ENCODE data around the gene SPATA19. TPM values are rescaled to one million over a fixed set of nuclear protein-coding genes. Genes with fewer than 3 reads are reported as not detected.

Gene SPATA19
- total RNA-seq, 1 experiment from 2014 or later: not detected

GRCh38 chr11:133827556-133827955 is 17.8 kb downstream of the SPATA19 start:
- no peak overlapping the region for H3K27ac ChIP-seq (ENCODE audit: low read depth, low read length, poor library complexity, severe bottlenecking)
- no peaks in the 10 kb centered on the region for H3K36me3 ChIP-seq (ENCODE audit: insufficient read depth, low read length, poor library complexity, severe bottlenecking)
- BruUV-seq (replicated peaks): no TSS peak
- POLR2A ChIA-PET (ENCODE audit: low non-redundant PET): no interaction called here
- H3K4me3 ChIP-seq (ENCODE audit: low read depth, low read length, poor library complexity, severe bottlenecking): no peak overlapping the region
- H3K4me1 ChIP-seq (ENCODE audit: insufficient read depth, low read length, poor library complexity, severe bottlenecking): no peaks in the 10 kb centered on the region
- intact Hi-C loops (cut with micrococcal nuclease; ENCODE audit: unreplicated experiment): no loop called here
- CTCF ChIA-PET: no interaction called here
- DNase-seq (ENCODE audit: low spot score): no peak
- TF ChIP-seq, protein P1, sequence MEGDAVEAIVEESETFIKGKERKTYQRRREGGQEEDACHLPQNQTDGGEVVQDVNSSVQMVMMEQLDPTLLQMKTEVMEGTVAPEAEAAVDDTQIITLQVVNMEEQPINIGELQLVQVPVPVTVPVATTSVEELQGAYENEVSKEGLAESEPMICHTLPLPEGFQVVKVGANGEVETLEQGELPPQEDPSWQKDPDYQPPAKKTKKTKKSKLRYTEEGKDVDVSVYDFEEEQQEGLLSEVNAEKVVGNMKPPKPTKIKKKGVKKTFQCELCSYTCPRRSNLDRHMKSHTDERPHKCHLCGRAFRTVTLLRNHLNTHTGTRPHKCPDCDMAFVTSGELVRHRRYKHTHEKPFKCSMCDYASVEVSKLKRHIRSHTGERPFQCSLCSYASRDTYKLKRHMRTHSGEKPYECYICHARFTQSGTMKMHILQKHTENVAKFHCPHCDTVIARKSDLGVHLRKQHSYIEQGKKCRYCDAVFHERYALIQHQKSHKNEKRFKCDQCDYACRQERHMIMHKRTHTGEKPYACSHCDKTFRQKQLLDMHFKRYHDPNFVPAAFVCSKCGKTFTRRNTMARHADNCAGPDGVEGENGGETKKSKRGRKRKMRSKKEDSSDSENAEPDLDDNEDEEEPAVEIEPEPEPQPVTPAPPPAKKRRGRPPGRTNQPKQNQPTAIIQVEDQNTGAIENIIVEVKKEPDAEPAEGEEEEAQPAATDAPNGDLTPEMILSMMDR (conservative IDR thresholded peaks at IDR 0.05; ENCODE audit: low read depth, low read length): no peak
- no peak for TF ChIP-seq EZH2 (IDR thresholded peaks at IDR 0.05; ENCODE audit: borderline replicate concordance, low read depth, low read length, poor library complexity, severe bottlenecking)
- no peaks in the 10 kb centered on the region for H3K9me3 ChIP-seq (ENCODE audit: low read depth, low read length, poor library complexity, severe bottlenecking)
- H3K27me3 ChIP-seq (replicated peaks; ENCODE audit: insufficient read depth, low read depth, low read length, poor library complexity): no peaks in the 10 kb centered on the region

DNA sequence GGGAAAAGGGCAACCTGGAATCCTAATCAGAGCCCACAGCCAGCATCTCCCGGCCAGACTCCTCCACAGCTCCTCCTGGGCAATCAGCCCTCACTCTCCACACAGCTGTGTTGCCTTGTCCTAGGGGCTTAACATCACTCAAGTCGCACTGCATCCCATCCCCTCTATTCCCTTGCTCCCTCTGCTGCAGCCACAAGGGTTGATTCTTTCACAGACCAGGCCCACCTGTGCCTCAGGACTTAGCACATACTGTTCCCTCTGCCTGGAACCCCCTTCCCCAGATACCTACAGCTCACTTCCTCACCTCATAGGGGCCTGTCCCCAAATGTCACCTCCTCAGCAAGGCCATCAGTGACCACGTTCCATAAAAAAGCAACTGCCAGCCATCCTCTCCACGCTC is 18.4 kb downstream of the SPATA19 start:
- Histone ChIP-seq H3K4me3 (ENCODE audit: low read depth, low read length, poor library complexity, severe bottlenecking) (no peak overlapping the region), H3K9me3 (ENCODE audit: low read depth, low read length, poor library complexity, severe bottlenecking) (no peaks in the 10 kb centered on the region), H3K27ac (ENCODE audit: low read depth, low read length, poor library complexity, severe bottlenecking) (no peak overlapping the region), H3K27me3 (replicated peaks; ENCODE audit: insufficient read depth, low read depth, low read length, poor library complexity) (no peaks in the 10 kb centered on the region), H3K4me1 (ENCODE audit: insufficient read depth, low read length, poor library complexity, severe bottlenecking) (no peaks in the 10 kb centered on the region), H3K36me3 (ENCODE audit: insufficient read depth, low read length, poor library complexity, severe bottlenecking) (no peaks in the 10 kb centered on the region)
- ChIA-PET CTCF (no interaction called here), POLR2A (ENCODE audit: low non-redundant PET) (no interaction called here)
- DNase-seq (ENCODE audit: low spot score): no peak
- intact Hi-C loops (cut with micrococcal nuclease; ENCODE audit: unreplicated experiment): no loop called here
- BruUV-seq (replicated peaks): no TSS peak
- TF ChIP-seq, protein P1 (conservative IDR thresholded peaks at IDR 0.05; ENCODE audit: low read depth, low read length): no peak
- TF ChIP-seq EZH2 (IDR thresholded peaks at IDR 0.05; ENCODE audit: borderline replicate concordance, low read depth, low read length, poor library complexity, severe bottlenecking): no peak

GRCh38 chr11:133825666-133826065 is 19.6 kb downstream of the SPATA19 start:
- intact Hi-C loops (cut with micrococcal nuclease; ENCODE audit: unreplicated experiment): no loop called here
- TF ChIP-seq, protein P1 (conservative IDR thresholded peaks at IDR 0.05; ENCODE audit: low read depth, low read length): no peak
- TF ChIP-seq EZH2 (IDR thresholded peaks at IDR 0.05; ENCODE audit: borderline replicate concordance, low read depth, low read length, poor library complexity, severe bottlenecking): no peak
- Histone ChIP-seq H3K9me3 (ENCODE audit: low read depth, low read length, poor library complexity, severe bottlenecking) (no peaks in the 10 kb centered on the region), H3K27me3 (replicated peaks; ENCODE audit: insufficient read depth, low read depth, low read length, poor library complexity) (no peaks in the 10 kb centered on the region), H3K4me3 (ENCODE audit: low read depth, low read length, poor library complexity, severe bottlenecking) (no peak overlapping the region), H3K36me3 (ENCODE audit: insufficient read depth, low read length, poor library complexity, severe bottlenecking) (no peaks in the 10 kb centered on the region), H3K27ac (ENCODE audit: low read depth, low read length, poor library complexity, severe bottlenecking) (no peak overlapping the region), H3K4me1 (ENCODE audit: insufficient read depth, low read length, poor library complexity, severe bottlenecking) (no peaks in the 10 kb centered on the region)
- DNase-seq (ENCODE audit: low spot score): no peak
- BruUV-seq (replicated peaks): no TSS peak
- POLR2A ChIA-PET (ENCODE audit: low non-redundant PET): no interaction called here
- CTCF ChIA-PET: no interaction called here

All from A673 (cell line).